NCI-H2196 (cell line): ENCODE measurements around the gene ICAM4.
A peak's percentile ranks its signal among the peaks of the same experiment; 100 is the strongest.

Experiments used
- DNase-seq: peaks from one replicate; lab custom pipeline; 2025; ENCODE audit not compliant: unreplicated experiment; lab: John Stamatoyannopoulos, UW

The ICAM4 gene

GRCh38 chr19:10290357-10290875 lies 3.7 kb downstream of the ICAM4 start:
- DNase-seq: no peak

GRCh38 chr19:10290876-10291553 lies 4.3 kb downstream of the ICAM4 start:
- peak; percentile 27 for DNase-seq

- DNase-seq: no peak
These were observed 4.9 kb downstream of the ICAM4 start for GRCh38 chr19:10291554-10292205.

GRCh38 chr19:10292206-10292788 lies 5.5 kb downstream of the ICAM4 start:
- DNase-seq: peak; percentile 24

GRCh38 chr19:10292789-10293636 lies 6.3 kb downstream of the ICAM4 start:
- DNase-seq: no peak

- DNase-seq: no peak
These were observed 7.0 kb downstream of the ICAM4 start for GRCh38 chr19:10293637-10294367.

GRCh38 chr19:10294368-10294697 lies 7.6 kb downstream of the ICAM4 start:
- no peak for DNase-seq

- no peak for DNase-seq
These were observed 8.6 kb downstream of the ICAM4 start for GRCh38 chr19:10295305-10295846.

GRCh38 chr19:10295847-10296591 lies 9.3 kb downstream of the ICAM4 start:
- DNase-seq: no peak

GRCh38 chr19:10299545-10300458 lies 13.0 kb downstream of the ICAM4 start:
- DNase-seq: no peak

GRCh38 chr19:10305139-10305806 lies 18.5 kb downstream of the ICAM4 start:
- DNase-seq: no peak

- no peak for DNase-seq
These were observed 19.6 kb downstream of the ICAM4 start for GRCh38 chr19:10306327-10306726.

GRCh38 chr19:10309423-10309822 lies 22.7 kb downstream of the ICAM4 start, which contains the start of gene ZGLP1:
Gene ZGLP1 (minus strand): TSS chr19:10309815.
- DNase-seq: no peak

GRCh38 chr19:10315335-10316214 lies 28.8 kb downstream of the ICAM4 start, which contains the start of gene FDX2:
Gene FDX2 (minus strand): TSS chr19:10316015. CDS start chr19:10315996, 19 bp downstream.
- DNase-seq: peak; percentile 93

GRCh38 chr19:10316229-10317044 lies 29.7 kb downstream of the ICAM4 start:
- DNase-seq: peak; percentile 44
